H1 (cell line): ENCODE data around the gene HDAC9.

Experiments used
- TAF1 ChIP-seq: IDR thresholded peaks from 2 replicates; pipeline ENCODE4 v1.6.1; 2011; ENCODE audit warnings: mild to moderate bottlenecking, low read depth, low read length
- TF ChIP-seq, protein P1 (sequence below): IDR thresholded peaks from 2 replicates; pipeline ENCODE4 v1.6.1; 2012; ENCODE audit warnings: inconsistent platforms

DNA sequence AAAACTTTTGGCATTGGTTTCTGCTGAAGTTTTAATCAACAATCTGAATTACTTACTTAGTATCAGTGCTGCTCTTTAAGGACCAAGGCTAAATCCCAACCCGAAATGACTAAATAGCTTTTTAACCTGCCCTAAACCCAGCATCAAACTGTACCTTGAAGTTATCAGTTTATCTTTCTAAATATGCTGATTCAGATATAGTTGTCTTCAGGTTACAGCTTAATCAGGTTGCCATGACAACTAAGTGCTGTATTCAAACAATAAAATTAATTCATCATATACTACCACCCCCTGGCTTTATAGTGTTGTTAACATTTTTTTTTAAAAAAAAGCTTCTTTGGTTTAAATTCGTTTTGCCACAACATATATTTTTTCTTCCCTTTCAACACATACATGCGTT lies 382.3 kb downstream of the HDAC9 start:
- TF ChIP-seq, protein P1, sequence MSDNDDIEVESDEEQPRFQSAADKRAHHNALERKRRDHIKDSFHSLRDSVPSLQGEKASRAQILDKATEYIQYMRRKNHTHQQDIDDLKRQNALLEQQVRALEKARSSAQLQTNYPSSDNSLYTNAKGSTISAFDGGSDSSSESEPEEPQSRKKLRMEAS, result no peak
- no peak for TF ChIP-seq TAF1
